ENCODE measurements around the gene VAV3. TPM values are rescaled to one million over a fixed set of nuclear protein-coding genes. Genes with fewer than 3 reads are reported as not detected.

VAV3 gene
- total RNA-seq, 1 experiment from 2014 or later, result 10.0 TPM

DNA sequence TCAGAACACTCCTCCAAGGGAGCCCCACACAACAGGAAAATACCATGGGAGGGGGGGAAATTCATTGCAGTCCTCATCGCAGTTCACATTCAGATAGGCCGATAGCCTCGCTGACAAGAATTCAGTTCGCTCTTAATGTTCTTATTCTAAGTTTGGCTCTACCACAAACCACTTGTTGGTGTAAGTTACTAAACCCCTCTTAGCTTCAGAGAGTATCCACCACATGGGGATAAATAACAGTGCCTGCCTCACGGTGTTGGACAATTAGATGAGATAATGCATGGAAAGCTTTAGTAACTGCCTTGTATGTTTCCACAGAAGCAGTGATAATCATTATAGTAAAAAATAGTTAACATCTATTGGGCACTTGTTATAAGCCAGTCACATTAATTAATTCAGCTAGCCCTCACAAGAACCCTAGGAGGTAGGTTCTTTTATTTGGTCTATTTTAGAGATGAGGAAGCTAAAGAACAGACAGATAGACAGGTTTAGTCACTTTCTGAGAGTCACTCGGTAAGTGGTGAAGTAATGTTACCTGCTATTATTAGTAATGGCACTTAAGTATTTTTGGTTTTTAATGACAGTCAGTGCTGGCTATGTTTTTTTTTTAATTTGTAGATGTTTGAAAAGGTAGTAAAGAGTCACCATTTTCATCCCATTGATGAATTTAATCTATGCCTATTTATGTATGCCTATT is 10.1 kb downstream of the VAV3 start:
- POLR2A ChIA-PET, result no interaction called here
- Mint-ChIP-seq H3K4me3 (no peak overlapping the region), H3K9me3 (no peaks in the 10 kb centered on the region), H3K4me1 (peaks cover 26% of the 10 kb centered on the region), H3K27ac (no peak overlapping the region), H3K27me3 (ENCODE audit: low read depth) (no peaks in the 10 kb centered on the region), H3K36me3 (no peaks in the 10 kb centered on the region)
- CTCF ChIA-PET, result interaction anchor here (1.1 to 1.2 kb wide), 2 partner anchors 9 to 11 kb away, joined by 3 to 4 read pairs; partner anchors contain the start of gene VAV3
- TF ChIP-seq ZNF138 (CRISPR knock-in tag; conservative IDR thresholded peaks at IDR 0.05) (no peak), TEAD1 (CRISPR knock-in tag; IDR thresholded peaks at IDR 0.05) (no peak), SMAD3 (CRISPR knock-in tag; IDR thresholded peaks at IDR 0.05; ENCODE audit: borderline replicate concordance) (no peak)
- ATAC-seq, result no peak
- no peak for DNase-seq (ENCODE audit: low spot score)

DNA sequence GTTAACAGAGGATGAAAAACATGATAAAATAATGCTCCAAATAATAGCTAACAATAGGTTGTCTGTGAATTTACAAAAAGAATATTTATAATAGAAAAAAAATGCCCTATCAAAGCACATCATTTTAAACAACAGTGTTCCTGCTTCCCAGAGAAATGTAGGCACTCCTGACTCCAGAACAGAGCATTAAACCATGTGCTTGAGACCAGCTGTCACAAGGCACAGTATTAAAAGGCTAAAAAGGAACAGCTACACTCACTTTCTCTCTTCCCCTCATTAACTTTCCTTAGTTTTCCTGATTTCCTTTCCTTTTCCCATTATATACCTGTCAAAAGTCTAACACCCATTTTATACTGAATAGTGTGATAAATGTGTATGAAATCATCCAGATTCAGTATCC is 10.9 kb downstream of the VAV3 start:
- no peaks in the 10 kb centered on the region for H3K27me3 Mint-ChIP-seq (ENCODE audit: low read depth)
- H3K4me3 Mint-ChIP-seq, result no peak overlapping the region
- no peak overlapping the region for H3K27ac Mint-ChIP-seq
- no peaks in the 10 kb centered on the region for H3K36me3 Mint-ChIP-seq
- ChIA-PET CTCF (interaction anchor here (1.1 to 1.2 kb wide), 2 partner anchors 10 to 11 kb away, joined by 3 to 4 read pairs; partner anchors contain the start of gene VAV3), POLR2A (no interaction called here)
- H3K9me3 Mint-ChIP-seq, result no peaks in the 10 kb centered on the region
- TF ChIP-seq, protein P1, sequence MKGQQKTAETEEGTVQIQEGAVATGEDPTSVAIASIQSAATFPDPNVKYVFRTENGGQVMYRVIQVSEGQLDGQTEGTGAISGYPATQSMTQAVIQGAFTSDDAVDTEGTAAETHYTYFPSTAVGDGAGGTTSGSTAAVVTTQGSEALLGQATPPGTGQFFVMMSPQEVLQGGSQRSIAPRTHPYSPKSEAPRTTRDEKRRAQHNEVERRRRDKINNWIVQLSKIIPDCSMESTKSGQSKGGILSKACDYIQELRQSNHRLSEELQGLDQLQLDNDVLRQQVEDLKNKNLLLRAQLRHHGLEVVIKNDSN (CRISPR knock-in tag; IDR thresholded peaks at IDR 0.05), result no peak
- TF ChIP-seq, protein P2, sequence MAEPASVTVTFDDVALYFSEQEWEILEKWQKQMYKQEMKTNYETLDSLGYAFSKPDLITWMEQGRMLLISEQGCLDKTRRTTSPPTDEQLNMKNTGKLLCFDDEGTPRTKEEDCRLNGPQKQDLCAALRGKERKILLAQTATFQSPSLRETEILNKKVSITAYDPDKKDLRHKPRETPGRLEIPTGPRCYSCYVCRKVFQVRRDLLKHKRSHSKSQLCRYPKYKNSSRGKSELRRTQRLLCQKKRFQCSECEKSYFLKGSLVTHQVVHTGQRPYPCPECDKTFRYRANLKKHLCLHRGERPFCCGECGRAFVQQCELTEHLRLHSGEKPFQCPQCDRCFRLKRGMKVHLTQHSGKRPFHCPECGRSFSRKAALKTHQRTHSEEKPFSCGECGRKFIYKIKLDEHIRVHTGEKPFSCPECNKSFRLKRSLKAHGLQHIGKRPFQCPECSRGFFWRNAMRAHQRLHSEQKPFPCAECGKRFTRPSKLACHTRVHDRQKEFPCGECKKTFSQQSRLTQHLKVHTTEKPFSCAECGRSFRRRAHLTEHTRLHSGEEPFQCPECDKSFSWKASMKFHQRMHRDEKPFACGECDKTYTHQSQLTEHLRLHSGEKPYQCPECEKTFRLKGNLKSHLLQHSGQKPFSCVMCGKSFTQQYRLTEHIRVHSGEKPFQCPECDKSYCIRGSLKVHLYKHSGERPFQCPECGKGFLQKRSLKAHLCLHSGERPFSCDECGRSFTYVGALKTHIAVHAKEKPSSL (CRISPR knock-in tag; conservative IDR thresholded peaks at IDR 0.05), result no peak
- TF ChIP-seq, protein P3, sequence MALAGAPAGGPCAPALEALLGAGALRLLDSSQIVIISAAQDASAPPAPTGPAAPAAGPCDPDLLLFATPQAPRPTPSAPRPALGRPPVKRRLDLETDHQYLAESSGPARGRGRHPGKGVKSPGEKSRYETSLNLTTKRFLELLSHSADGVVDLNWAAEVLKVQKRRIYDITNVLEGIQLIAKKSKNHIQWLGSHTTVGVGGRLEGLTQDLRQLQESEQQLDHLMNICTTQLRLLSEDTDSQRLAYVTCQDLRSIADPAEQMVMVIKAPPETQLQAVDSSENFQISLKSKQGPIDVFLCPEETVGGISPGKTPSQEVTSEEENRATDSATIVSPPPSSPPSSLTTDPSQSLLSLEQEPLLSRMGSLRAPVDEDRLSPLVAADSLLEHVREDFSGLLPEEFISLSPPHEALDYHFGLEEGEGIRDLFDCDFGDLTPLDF (CRISPR knock-in tag; IDR thresholded peaks at IDR 0.05), result no peak
- TF ChIP-seq ZNF263 (CRISPR knock-in tag; IDR thresholded peaks at IDR 0.05; ENCODE audit: low read depth), result no peak
- TF ChIP-seq, protein P4, sequence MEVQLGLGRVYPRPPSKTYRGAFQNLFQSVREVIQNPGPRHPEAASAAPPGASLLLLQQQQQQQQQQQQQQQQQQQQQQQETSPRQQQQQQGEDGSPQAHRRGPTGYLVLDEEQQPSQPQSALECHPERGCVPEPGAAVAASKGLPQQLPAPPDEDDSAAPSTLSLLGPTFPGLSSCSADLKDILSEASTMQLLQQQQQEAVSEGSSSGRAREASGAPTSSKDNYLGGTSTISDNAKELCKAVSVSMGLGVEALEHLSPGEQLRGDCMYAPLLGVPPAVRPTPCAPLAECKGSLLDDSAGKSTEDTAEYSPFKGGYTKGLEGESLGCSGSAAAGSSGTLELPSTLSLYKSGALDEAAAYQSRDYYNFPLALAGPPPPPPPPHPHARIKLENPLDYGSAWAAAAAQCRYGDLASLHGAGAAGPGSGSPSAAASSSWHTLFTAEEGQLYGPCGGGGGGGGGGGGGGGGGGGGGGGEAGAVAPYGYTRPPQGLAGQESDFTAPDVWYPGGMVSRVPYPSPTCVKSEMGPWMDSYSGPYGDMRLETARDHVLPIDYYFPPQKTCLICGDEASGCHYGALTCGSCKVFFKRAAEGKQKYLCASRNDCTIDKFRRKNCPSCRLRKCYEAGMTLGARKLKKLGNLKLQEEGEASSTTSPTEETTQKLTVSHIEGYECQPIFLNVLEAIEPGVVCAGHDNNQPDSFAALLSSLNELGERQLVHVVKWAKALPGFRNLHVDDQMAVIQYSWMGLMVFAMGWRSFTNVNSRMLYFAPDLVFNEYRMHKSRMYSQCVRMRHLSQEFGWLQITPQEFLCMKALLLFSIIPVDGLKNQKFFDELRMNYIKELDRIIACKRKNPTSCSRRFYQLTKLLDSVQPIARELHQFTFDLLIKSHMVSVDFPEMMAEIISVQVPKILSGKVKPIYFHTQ (CRISPR knock-in tag; IDR thresholded peaks at IDR 0.05), result no peak
- TF ChIP-seq CBFB (CRISPR knock-in tag; IDR thresholded peaks at IDR 0.05; ENCODE audit: low read depth), result no peak
- no peak for TF ChIP-seq ZNF232 (CRISPR knock-in tag; IDR thresholded peaks at IDR 0.05)
- no peak for TF ChIP-seq TP53 (CRISPR knock-in tag; IDR thresholded peaks at IDR 0.05)
- TF ChIP-seq MXD4 (CRISPR knock-in tag; IDR thresholded peaks at IDR 0.05; ENCODE audit: borderline replicate concordance), result no peak
- no peak for TF ChIP-seq SMAD4 (CRISPR knock-in tag; IDR thresholded peaks at IDR 0.05)
- TF ChIP-seq FOXK1 (CRISPR knock-in tag; IDR thresholded peaks at IDR 0.05), result no peak
- TF ChIP-seq MYBL2 (CRISPR knock-in tag; IDR thresholded peaks at IDR 0.05), result no peak
- TF ChIP-seq, protein P5, sequence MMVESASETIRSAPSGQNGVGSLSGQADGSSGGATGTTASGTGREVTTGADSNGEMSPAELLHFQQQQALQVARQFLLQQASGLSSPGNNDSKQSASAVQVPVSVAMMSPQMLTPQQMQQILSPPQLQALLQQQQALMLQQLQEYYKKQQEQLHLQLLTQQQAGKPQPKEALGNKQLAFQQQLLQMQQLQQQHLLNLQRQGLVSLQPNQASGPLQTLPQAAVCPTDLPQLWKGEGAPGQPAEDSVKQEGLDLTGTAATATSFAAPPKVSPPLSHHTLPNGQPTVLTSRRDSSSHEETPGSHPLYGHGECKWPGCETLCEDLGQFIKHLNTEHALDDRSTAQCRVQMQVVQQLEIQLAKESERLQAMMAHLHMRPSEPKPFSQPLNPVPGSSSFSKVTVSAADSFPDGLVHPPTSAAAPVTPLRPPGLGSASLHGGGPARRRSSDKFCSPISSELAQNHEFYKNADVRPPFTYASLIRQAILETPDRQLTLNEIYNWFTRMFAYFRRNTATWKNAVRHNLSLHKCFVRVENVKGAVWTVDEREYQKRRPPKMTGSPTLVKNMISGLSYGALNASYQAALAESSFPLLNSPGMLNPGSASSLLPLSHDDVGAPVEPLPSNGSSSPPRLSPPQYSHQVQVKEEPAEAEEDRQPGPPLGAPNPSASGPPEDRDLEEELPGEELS (CRISPR knock-in tag; IDR thresholded peaks at IDR 0.05), result no peak
- TF ChIP-seq, protein P6, sequence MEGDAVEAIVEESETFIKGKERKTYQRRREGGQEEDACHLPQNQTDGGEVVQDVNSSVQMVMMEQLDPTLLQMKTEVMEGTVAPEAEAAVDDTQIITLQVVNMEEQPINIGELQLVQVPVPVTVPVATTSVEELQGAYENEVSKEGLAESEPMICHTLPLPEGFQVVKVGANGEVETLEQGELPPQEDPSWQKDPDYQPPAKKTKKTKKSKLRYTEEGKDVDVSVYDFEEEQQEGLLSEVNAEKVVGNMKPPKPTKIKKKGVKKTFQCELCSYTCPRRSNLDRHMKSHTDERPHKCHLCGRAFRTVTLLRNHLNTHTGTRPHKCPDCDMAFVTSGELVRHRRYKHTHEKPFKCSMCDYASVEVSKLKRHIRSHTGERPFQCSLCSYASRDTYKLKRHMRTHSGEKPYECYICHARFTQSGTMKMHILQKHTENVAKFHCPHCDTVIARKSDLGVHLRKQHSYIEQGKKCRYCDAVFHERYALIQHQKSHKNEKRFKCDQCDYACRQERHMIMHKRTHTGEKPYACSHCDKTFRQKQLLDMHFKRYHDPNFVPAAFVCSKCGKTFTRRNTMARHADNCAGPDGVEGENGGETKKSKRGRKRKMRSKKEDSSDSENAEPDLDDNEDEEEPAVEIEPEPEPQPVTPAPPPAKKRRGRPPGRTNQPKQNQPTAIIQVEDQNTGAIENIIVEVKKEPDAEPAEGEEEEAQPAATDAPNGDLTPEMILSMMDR (IDR thresholded peaks at IDR 0.05), result no peak
- DNase-seq (ENCODE audit: low spot score) (no peak), ATAC-seq (no peak)
- peaks cover 26% of the 10 kb centered on the region for H3K4me1 Mint-ChIP-seq

Data from WTC11 (cell line).